Epithelial cell of prostate (primary cell): ENCODE results near the gene FRYL.

Experiments used
- DNase-seq: peaks from one replicate; pipeline ENCODE4 v3.0.0-alpha.2; 2011; ENCODE audit warnings: low read depth, low spot score
- H3K27ac ChIP-seq: fragments of 450-650 bp; 2 replicates; pipeline ENCODE4 v1.5.1; 2017; ENCODE audit warnings: mild to moderate bottlenecking

Gene FRYL

DNA sequence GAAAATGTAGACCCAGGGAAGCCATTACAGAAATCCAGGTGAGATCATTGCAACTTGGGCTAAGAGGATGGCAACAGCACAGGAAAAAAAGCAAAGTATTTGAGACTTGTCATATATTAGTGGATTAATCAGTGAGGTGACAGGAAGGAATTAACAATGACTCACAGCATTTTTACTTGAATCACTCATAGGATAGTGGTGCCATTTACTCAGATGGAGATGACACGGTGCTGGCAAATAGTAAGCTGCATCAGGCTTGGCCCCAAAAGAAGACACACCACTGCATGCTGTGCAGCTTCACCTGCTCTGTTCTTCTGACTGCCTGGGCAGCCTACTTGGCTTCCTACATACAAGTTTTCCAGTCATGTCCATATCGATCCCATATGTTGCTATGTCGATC is 144.8 kb downstream of the FRYL start:
- DNase-seq = no peak
- H3K27ac ChIP-seq = peak overlapping the region; percentile 32

DNA sequence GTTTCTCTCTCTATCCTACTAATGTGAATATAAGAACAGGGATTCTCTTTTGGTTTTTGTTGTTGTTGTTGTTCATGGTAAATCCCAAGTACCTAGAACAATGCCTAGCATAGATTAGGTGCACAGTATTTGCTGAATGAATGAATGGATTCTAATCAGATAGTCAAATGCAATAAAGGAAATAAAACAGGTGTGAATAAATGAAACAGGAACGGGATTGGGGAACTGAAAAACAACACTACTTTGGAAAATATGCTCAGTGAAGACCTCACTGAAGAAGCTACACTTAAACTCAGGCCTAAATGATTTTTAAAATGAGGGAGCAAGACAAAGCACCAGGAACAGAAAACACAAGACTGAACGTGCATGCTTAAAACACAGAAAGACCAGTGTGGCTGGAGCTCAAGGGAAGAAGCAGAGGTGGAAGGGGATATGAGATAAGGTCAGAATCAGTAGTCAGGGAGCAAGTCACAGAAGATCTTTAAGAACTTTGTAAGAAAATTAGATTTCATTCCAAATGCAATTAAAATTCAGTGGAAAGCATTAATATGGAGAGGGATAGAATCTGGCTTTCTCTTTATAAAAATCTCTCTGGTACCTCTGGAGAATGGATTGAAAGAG is 145.3 kb downstream of the FRYL start:
- peak overlapping the region; percentile 32 for H3K27ac ChIP-seq
- no peak for DNase-seq

DNA sequence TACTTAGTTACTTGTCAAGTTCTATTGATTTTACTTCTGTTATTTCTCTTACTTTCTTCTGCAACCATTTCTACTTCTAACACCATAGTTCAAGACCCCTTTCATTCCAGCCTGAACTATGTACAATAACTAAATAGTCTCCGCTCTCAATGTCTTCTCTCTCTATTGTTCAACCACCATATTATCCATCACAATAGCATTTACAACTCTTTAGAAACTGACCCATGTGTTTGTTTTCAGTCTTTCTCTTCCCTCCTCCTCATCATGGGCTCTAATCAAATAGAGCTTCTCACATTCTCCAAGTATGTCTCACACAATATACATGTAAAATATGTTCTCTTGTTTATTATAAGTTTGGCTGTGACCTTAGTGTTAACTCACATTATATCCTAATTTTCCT is 146.4 kb downstream of the FRYL start:
- no peak overlapping the region for H3K27ac ChIP-seq
- DNase-seq = no peak

DNA sequence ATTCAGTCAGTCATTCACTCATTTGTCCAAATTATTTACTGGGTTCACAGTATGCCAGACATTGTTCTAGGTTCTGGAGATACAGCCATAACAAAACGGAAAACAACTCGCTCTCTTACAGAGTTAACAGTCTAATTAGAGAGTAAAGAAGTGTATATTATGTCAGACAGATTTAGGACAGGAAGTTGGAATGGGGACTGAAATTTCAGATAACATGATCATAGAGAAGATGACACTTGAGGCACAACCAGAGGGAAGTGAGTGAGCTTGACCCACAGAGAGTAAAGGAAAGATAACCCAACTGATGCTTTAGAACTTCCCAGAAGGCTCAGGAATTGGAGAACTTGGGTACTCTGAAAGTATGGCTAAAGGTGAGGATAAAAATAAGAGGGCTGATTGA is 150.6 kb downstream of the FRYL start:
- H3K27ac ChIP-seq = no peak overlapping the region
- DNase-seq = no peak

DNA sequence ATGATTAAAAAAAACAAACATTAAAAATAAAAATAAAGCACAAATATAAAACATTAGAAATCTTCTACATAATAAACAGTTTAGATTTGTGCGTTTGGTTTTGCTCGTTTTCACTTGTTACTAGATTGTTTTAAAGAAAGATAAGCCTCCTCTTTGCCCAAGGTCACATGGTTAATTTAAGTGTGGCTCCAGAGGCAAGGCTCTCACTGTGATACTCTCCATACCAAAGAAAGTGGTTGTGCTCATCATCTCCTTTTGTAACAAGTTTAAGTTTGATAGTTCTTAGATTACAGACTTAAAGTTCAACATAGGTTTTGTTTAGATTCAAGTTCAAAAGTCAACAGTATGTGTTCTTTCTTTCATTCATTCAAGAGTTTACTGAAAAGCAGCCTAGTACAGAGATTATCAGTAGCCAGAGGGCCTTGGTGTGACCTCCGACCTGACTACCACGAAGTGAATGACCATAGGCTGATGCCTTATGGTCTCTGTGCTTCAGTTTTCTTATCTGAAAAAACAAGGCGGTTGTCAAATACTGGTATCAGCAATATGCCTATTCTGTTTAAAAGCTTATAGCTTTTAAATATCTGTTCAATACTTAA is 156.8 kb downstream of the FRYL start:
- no peak overlapping the region for H3K27ac ChIP-seq
- no peak for DNase-seq

DNA sequence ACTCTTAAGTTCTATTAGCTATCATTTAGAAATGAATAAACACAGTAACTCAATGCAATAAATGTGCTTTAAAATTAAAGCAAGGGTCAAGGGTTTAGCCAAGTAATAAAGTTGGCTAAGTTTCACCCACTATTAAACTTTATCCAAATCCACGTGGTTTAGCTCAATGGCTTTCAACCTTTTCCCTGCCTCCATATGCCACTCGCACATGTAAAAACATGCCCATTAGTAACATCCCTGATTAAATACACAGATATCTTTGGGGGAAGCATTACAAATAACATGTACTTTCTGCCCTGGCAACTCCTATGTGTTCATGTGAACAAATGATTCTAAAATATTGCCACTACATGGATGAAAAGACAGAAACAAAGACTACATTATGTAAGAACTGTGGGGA is 159.2 kb downstream of the FRYL start:
- peak overlapping the region; percentile 41 for H3K27ac ChIP-seq
- peak; percentile 37 for DNase-seq

DNA sequence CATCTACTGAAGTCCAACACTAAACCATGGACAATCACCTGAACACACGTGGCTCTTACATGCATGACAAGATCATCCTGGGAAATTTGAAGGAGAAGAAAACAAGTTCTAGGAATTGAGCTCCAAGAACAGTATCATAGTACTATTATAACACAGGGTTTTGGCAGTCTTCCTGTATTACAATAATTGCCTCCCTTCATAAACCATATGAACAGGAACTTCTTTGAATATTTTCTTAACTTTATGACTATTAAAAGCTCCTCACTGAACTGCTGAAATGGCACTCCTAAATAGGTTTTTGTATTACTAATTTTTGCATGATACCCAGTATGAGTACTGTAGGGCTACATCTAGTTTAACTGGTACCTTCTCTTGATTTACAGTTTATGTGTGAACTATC is 160.0 kb downstream of the FRYL start:
- H3K27ac ChIP-seq = peak overlapping the region; percentile 41
- no peak for DNase-seq

DNA sequence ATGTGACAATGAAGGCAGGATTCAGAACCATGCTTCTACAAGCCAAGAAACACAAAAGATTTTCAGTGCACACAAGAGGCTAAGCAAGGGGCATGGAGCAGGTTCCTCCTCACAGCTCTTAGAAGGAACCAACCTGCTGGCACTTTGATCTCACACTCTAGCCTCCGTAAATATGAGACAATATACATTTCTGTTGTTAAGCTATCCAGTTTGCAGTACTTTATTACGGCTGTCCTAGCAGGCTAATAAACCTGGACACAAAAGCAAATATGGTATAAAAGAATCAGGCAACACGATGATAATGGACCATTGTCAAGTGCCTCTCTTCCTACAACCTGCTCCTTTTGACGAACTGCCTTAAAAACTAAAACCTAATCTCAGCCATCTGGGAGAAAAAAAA is 175.6 kb downstream of the FRYL start:
- no peak for DNase-seq
- no peak overlapping the region for H3K27ac ChIP-seq

DNA sequence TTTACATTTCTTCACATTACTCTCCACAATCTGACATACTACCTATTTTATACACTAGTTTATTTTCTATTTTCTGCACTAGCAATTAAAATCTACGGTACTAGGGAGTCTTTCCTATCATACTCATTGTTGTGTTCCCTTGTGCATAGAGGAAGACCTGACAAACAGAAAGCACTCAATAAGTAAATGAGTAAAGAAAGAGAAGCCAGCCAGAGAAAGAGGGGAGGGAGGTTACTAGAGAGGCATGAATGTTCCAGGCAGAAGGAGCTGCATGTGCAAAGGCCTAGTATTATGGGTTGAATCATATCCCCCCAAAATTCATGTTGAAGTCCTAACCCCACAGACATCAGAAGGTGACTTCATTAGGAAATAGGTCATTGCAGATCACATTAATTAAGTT is 176.0 kb downstream of the FRYL start:
- no peak for DNase-seq

DNA sequence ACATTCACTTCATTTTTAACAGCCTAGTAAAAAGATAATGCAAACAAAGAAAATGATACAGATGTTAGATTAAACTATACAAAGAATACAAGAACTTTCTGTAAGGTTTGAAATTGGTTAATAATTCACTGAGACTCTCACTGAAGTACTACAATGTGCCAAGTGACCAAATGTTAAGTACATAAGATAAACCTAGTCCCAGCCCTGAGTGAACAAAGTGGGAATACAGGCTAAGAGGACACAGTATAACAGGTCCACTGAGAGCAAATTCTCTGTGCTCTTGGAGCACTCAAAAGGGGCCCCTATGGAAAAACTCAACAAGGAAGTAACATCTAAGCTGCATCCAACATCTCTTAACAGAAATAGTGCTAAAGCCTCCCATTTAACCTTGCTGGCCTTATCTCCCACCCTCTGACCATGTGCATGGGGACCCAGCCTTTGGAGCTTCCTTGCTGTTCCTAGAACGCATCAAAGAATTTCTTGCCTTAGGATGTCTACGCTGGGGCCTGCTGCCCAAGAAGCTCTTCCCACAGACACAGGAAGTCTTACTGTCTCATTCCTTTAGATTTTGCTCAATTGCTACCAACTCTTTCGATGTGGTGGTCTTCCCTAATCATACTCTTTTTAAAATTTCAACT is 176.6 kb downstream of the FRYL start:
- peak overlapping the region; percentile 67 for H3K27ac ChIP-seq
- DNase-seq = no peak

More for the DNA sequence above, 176.0 kb downstream of the FRYL start:
- peak overlapping the region; percentile 67 for H3K27ac ChIP-seq

DNA sequence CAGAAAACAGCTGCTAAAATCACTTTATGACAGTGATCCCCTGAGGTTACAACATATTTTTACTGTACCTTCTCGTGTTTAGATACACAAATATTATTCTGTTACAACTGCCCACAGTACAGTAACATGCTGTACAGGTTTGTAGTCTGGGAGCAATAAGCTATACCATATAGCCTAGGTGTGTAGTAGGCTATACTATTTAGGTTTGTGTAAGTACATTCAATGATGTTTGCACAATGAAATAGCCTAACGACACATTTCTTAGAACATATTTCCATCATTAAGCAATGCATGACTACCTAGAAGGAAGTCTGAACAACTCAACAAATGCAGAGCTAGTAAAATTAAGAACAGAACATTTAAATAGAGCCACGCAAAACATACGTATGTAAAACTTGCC is 177.3 kb downstream of the FRYL start:
- peak overlapping the region; percentile 67 for H3K27ac ChIP-seq
- no peak for DNase-seq

DNA sequence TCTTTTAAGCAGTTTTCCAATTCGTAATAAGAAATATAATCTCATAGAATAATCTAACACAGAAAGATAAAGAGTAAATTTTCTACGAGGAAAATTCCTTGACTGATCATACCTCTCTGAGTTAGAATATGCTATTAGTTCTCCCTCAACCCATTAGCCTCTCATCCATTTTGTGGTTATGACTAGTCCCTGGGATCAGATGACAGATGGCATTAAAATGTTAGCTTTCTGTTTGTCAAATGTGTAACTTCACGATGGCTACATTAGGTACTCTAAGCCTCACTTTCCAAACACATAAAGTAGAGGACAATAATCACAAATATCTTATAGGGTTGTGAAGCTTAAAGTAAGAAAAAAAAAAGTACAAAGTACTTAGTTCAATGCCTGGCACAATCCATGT is 177.9 kb downstream of the FRYL start:
- peak; percentile 12 for DNase-seq
- peak overlapping the region; percentile 67 for H3K27ac ChIP-seq

DNA sequence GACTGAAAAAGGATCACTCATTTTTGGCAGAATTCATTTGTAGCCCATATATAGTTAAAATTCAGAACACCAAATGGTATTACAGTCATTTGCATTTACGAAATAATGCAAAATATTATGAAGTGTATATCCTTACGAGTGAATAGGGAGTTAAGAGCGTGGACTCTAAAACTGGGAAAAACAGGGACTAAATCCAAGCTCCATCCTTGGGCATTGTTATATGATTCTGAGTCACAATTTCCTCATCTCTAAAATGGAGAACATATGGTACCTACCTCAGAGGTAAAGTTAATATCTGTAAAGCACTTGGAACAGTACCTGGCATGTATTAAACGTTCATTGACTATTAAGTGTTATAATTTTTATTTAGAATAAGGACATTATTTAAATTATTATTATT is 183.7 kb downstream of the FRYL start:
- H3K27ac ChIP-seq = no peak overlapping the region
- DNase-seq = no peak

DNA sequence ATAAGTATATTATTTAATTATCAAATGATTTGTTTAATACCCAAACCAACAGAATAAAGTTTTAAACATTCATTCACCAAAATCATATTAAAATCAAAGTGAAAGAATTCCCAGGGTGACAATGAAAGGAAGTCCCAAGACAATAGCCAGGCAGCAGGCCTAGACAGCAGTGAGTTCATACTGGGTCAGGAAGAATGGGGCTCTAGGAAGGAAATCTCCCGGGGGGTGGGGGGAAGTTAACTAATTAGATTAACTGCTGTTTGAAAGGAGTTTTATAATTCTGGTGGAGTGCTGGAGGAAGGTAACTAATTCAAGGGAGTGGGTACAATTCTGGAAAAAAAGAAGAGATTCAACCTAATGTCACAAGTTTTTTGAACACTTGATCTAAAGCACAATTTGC is 185.9 kb downstream of the FRYL start:
- H3K27ac ChIP-seq = no peak overlapping the region
- no peak for DNase-seq

DNA sequence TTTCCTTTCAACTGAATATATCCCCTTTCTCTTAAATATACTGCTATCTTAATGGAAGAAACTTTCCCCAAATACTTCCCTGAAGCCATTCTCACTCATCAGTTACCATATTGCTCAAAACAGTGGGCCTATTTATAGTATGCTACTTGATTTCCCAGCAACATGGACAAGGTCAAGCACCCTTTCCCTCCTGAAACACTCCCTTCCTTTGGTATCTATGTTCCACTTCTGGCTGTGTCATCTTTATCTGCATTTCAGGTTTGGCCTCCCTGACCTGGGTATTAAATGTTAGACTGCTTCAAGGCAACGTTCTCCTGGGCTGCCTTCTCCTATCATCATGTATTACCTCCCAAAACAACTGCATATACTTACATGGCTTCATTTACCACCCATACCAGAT is 188.7 kb downstream of the FRYL start:
- DNase-seq = no peak

DNA sequence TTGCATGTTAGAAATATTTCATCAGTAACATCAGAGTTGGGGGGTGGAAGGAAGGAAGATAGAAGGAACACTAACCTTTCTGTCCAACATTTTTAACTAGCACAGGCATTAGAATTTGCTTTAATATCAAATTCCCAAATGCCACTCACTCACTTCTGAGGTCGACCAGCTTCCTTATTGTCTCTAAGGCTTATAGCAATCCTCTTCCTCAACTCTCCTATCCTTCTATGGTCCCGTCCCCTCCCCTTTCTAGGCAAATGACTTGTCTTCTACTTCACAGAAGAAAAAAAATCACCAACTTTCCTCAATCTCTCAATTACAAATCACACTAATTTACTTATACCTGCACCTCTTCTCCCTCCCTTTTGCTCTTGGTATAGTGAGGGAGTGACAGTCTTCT is 189.2 kb downstream of the FRYL start:
- H3K27ac ChIP-seq = no peak overlapping the region
- no peak for DNase-seq

More for the DNA sequence above, 188.7 kb downstream of the FRYL start:
- H3K27ac ChIP-seq = no peak overlapping the region

DNA sequence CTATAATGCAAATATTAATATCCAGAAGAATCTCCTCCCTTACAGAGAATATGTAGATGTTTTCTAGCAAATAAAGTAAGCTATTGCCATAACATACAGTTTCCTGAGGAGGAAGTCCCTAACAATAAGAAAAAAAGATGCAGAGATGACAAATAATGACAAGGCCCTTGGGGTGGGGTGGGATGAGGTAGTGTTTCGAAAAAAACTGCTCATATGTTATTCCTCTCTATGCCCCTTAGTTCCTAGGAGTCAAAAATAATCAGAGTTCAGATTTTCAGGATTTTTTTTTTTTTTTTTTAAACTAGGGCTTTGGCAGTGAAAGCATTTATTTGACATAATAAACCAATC is 191.0 kb downstream of the FRYL start:
- no peak for DNase-seq
- H3K27ac ChIP-seq = no peak overlapping the region

DNA sequence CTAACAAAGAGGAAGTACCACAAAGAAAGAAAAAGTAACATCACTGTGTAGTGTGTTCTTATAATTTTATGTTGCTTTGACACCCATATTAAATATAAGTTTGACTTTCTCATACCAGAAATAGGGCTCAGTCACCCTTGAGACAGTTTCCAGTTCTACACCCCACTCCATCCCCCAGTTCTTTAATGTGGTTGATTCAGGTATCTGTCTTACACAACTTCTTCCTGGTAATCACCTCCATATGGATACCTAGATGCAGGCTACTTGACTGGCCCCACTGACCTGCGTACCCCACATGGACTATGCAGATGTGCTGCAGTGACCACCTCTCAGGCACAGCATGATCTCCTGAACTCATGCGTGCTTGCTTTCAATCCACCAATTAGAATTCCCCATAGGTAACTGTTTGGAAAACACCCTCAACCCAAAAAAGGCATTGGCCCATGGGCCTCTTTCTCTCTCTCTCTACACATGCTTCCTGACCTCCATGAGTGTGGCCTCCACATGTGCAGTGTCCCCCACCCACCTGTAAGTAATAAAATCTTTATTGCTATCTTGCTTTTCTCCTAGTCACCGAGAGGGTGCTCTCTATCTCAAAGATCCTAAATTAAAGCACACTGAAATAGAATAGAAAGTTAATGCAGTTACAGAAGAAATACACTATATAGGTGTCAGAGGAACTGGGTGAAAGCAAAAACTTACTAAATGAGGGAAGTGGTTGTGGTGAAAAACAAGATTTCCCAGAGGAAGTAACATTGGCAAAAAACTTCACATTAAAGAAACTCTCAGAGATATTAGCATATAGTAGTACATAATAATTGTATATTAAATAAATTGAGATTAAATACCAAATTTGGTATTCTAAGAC is 191.6 kb downstream of the FRYL start:
- DNase-seq = no peak

DNA sequence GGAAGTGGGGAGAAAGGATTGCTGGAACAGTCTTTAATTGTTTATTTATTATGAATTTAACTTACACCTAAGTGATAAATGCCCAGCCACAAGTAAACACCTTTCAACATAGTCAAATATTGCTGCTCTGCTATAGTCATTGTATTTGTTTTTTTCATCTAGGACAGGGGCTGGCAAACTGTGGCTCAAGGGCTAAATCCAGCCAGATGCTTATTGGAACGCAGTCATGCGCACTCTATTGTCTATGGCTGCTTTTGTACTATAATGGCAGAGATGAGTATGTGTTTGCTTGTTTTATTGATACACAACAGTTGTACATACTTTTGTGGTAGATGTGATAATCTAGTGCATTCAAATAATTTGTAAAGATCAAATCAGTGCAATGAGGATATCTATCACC is 194.7 kb downstream of the FRYL start:
- DNase-seq = no peak
- no peak overlapping the region for H3K27ac ChIP-seq

More for the DNA sequence above, 191.6 kb downstream of the FRYL start:
- no peak overlapping the region for H3K27ac ChIP-seq

DNA sequence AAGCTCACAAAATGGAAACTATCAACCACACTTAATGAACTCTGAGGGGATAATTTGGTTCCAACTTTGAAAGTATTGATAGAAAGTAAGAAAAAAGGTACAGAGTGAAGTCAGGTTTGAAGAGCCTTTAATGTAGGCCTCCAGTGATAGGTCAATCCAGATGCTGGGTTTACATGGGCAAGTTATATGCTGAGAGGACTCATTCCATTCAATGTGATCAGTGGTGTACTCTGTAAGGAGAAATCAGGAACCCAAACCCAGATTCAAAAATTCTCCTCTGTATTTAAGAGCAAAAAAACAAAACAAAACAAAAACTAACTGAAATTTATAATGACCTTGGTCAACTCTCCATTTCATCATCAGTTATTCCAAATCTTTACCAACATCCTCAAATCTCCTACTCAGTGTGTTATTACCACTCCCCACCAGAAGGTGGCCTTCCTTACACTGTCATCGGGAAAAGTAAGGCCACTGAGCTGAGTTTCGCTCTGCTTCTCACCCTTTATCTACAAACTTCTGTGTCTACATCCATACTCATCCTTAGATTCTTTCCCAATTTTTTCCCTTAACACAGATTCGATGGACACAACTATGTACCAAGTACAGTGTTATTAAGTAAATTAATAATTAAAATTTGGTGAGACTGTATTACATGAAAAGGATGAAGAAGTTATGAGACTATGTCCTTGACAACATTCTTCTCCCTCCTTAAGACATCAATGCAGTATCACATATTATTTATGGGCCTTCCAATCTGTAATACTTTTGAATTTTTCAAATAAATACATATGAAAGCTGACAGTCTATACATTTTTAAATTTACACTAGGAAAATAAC is 201.7 kb downstream of the FRYL start:
- H3K27ac ChIP-seq = no peak overlapping the region
- DNase-seq = no peak
